ENCODE measurements around the gene SLC44A3. TPM values are rescaled to one million over a fixed set of nuclear protein-coding genes. Genes with fewer than 3 reads are reported as not detected.

SLC44A3 gene
- total RNA-seq, 4 donors from 2014 or later: 0.63 to 1.7 (median 0.83) TPM

GRCh38 chr1:94773931-94774422, 46.2 kb upstream of the SLC44A3 start:
- intact Hi-C loops (cut with DNase I): no loop called here
- Histone ChIP-seq H3K27ac (replicated peaks in 1 of 4) (no peak overlapping the region), H3K4me3 (no peak overlapping the region), H3K4me1 (no peaks in the 10 kb centered on the region), H3K27me3 (no peaks in the 10 kb centered on the region), H3K9me3 (no peaks in the 10 kb centered on the region), H3K36me3 (no peaks in the 10 kb centered on the region)
- 87% methylated on average over 6 of the region's 8 CpGs for WGBS
- no peak for TF ChIP-seq POLR2A (IDR thresholded peaks at IDR 0.05; ENCODE audit: low read depth)
- DNase-seq (ENCODE audit: extremely low spot score): peak; percentile 91

GRCh38 chr1:94776474-94776873, 43.7 kb upstream of the SLC44A3 start:
- H3K4me3 ChIP-seq: no peak overlapping the region
- H3K36me3 ChIP-seq: no peaks in the 10 kb centered on the region
- TF ChIP-seq CTCF (IDR thresholded peaks at IDR 0.05) (no peak), POLR2A (IDR thresholded peaks at IDR 0.05; ENCODE audit: low read depth) (no peak), POLR2AphosphoS5 (IDR thresholded peaks at IDR 0.05) (no peak), EP300 (IDR thresholded peaks at IDR 0.05) (no peak)
- H3K9me3 ChIP-seq: no peaks in the 10 kb centered on the region
- H3K27me3 ChIP-seq: no peaks in the 10 kb centered on the region
- peak; percentile 86 for DNase-seq (ENCODE audit: extremely low spot score)
- WGBS: no CpG with 5 or more reads among the region's 1 CpG
- no peaks in the 10 kb centered on the region for H3K4me1 ChIP-seq
- no peak overlapping the region for H3K27ac ChIP-seq (replicated peaks in 1 of 4)
- intact Hi-C loops (cut with DNase I): no loop called here

GRCh38 chr1:94777281-94777680, 42.9 kb upstream of the SLC44A3 start:
- no peaks in the 10 kb centered on the region for H3K27me3 ChIP-seq
- DNase-seq (ENCODE audit: extremely low spot score): peak; percentile 19
- TF ChIP-seq CTCF (IDR thresholded peaks at IDR 0.05): no peak
- no peak for TF ChIP-seq POLR2AphosphoS5 (IDR thresholded peaks at IDR 0.05)
- TF ChIP-seq EP300 (IDR thresholded peaks at IDR 0.05): no peak
- TF ChIP-seq POLR2A (IDR thresholded peaks at IDR 0.05; ENCODE audit: low read depth): no peak
- no peak overlapping the region for H3K27ac ChIP-seq (replicated peaks in 1 of 4)
- H3K4me3 ChIP-seq: no peak overlapping the region
- H3K36me3 ChIP-seq: no peaks in the 10 kb centered on the region
- H3K4me1 ChIP-seq: peaks cover 0 to 3% (median 0%) of the 10 kb centered on the region in 4 donors
- no peaks in the 10 kb centered on the region for H3K9me3 ChIP-seq
- intact Hi-C loops (cut with DNase I): no loop called here

- no peak for TF ChIP-seq EP300 (IDR thresholded peaks at IDR 0.05)
- TF ChIP-seq CTCF (IDR thresholded peaks at IDR 0.05): no peak
- no peak for TF ChIP-seq POLR2AphosphoS5 (IDR thresholded peaks at IDR 0.05)
- TF ChIP-seq POLR2A (IDR thresholded peaks at IDR 0.05; ENCODE audit: low read depth): no peak
- intact Hi-C loops (cut with DNase I): no loop called here
- no peaks in the 10 kb centered on the region for H3K9me3 ChIP-seq
- no peaks in the 10 kb centered on the region for H3K36me3 ChIP-seq
- no peaks in the 10 kb centered on the region for H3K27me3 ChIP-seq
- H3K27ac ChIP-seq (replicated peaks in 1 of 4): no peak overlapping the region
- no peak for DNase-seq (ENCODE audit: extremely low spot score)
- no peak overlapping the region for H3K4me3 ChIP-seq
- H3K4me1 ChIP-seq: peaks cover 7 to 18% (median 10%) of the 10 kb centered on the region in 4 donors
Measured at GRCh38 chr1:94778808-94779207, 41.3 kb upstream of the SLC44A3 start.

GRCh38 chr1:94783342-94784189, 36.6 kb upstream of the SLC44A3 start:
- TF ChIP-seq CTCF (IDR thresholded peaks at IDR 0.05): no peak
- peak; percentile 57 to 60 for TF ChIP-seq POLR2AphosphoS5 (IDR thresholded peaks at IDR 0.05)
- Histone ChIP-seq H3K4me1 (peaks cover 7 to 35% (median 22%) of the 10 kb centered on the region in 4 donors), H3K9me3 (no peaks in the 10 kb centered on the region), H3K36me3 (no peaks in the 10 kb centered on the region), H3K27me3 (no peaks in the 10 kb centered on the region), H3K27ac (replicated peaks in 1 of 4) (peak overlapping the region; percentile 78 to 80 (median 79)), H3K4me3 (no peak overlapping the region)
- intact Hi-C loops (cut with DNase I): no loop called here
- DNase-seq (ENCODE audit: extremely low spot score): peak; percentile 93
- 54% methylated on average over 12 of the region's 12 CpGs for WGBS
